IMR-90 (cell line): ENCODE measurements around the gene GAD2. TPM values are rescaled to one million over a fixed set of nuclear protein-coding genes. Genes with fewer than 3 reads are reported as not detected.

Source experiments
- ATAC-seq: fragments of 200-7000 bp; cut with Tn5 transposase; 2 replicates; pipeline ENCODE4 v1.9.1; 2020; ENCODE audit warnings: low read depth, mild to moderate bottlenecking, moderate library complexity
- BruUV-seq: library from RNA; stranded (reverse); fragments of 400-500 nt; replicated peaks from 2 replicates; lab custom pipeline; 2021; lab: Mats Ljungman, UMichigan
- CTCF ChIA-PET: fragments of 300-600 bp; formaldehyde crosslinking; extraction: SDS; loops from one replicate; lab custom pipeline; 2021; ENCODE audit warnings: antibody characterized with exemption; lab: Yijun Ruan, JAX
- POLR2A ChIA-PET: fragments of 300-600 bp; sonication (Branson Sonifier 250); formaldehyde crosslinking; loops from one replicate; lab custom pipeline; 2022; ENCODE audit warnings: antibody characterized with exemption; ENCODE audit not compliant: unreplicated experiment; lab: Charles Lee
- DNase-seq: peaks from one replicate; pipeline ENCODE4 v3.0.0; 2013
- H2AFZ ChIP-seq: replicated peaks from 2 replicates; pipeline ENCODE3; 2013; ENCODE audit warnings: low read length, mild to moderate bottlenecking; ENCODE audit not compliant: poor library complexity
- H2AK5ac ChIP-seq: 2 replicates; pipeline ENCODE4 v1.6.1; 2013; ENCODE audit warnings: low read depth, low read length, inconsistent platforms
- H2AK9ac ChIP-seq: replicated peaks from 2 replicates; pipeline ENCODE3; 2013; ENCODE audit warnings: mild to moderate bottlenecking, low read depth, low read length, moderate library complexity; ENCODE audit not compliant: poor library complexity
- H2BK120ac ChIP-seq: 2 replicates; pipeline ENCODE4 v1.6.1; 2013; ENCODE audit warnings: low read depth, low read length, inconsistent platforms
- H2BK15ac ChIP-seq: 3 replicates; pipeline ENCODE4 v1.6.1; 2013; ENCODE audit warnings: low read depth, low read length, inconsistent platforms
- H2BK20ac ChIP-seq: 2 replicates; pipeline ENCODE4 v1.6.1; 2013; ENCODE audit warnings: low read depth, mild to moderate bottlenecking, inconsistent platforms, low read length, moderate library complexity
- H2BK5ac ChIP-seq: 2 replicates; pipeline ENCODE4 v1.6.1; 2013; ENCODE audit warnings: mild to moderate bottlenecking, low read depth, low read length, inconsistent platforms; ENCODE audit not compliant: poor library complexity, severe bottlenecking
- H3K14ac ChIP-seq: replicated peaks from 2 replicates; pipeline ENCODE4 v1.6.1; 2013; ENCODE audit warnings: low read depth, low read length, inconsistent platforms
- H3K18ac ChIP-seq: 2 replicates; pipeline ENCODE4 v1.6.1; 2013; ENCODE audit warnings: low read depth, low read length, control low read depth
- H3K23ac ChIP-seq: 2 replicates; pipeline ENCODE4 v1.6.1; 2013; ENCODE audit warnings: low read depth, low read length, inconsistent platforms
- H3K27ac ChIP-seq: 2 replicates; pipeline ENCODE4 v1.5.1; 2013; ENCODE audit warnings: mild to moderate bottlenecking, control low read depth, low read length; ENCODE audit not compliant: insufficient read depth
- H3K27me3 ChIP-seq: 2 replicates; pipeline ENCODE4 v1.6.1; 2013; ENCODE audit warnings: low read length; ENCODE audit not compliant: control insufficient read depth, insufficient read depth
- H3K36me3 ChIP-seq: 2 replicates; pipeline ENCODE4 v1.6.1; 2013; ENCODE audit warnings: low read length, mixed read lengths; ENCODE audit not compliant: control insufficient read depth, insufficient read depth
- H3K4ac ChIP-seq: 2 replicates; pipeline ENCODE4 v1.6.1; 2013; ENCODE audit warnings: low read depth, low read length, inconsistent platforms
- H3K4me1 ChIP-seq: 2 replicates; pipeline ENCODE4 v1.6.1; 2013; ENCODE audit warnings: low read length, mixed read lengths; ENCODE audit not compliant: control insufficient read depth, insufficient read depth
- H3K4me2 ChIP-seq: 2 replicates; pipeline ENCODE4 v1.6.1; 2013; ENCODE audit warnings: low read depth, mild to moderate bottlenecking, control low read depth, low read length, moderate library complexity
- H3K4me3 ChIP-seq: 2 replicates; pipeline ENCODE4 v1.5.1; 2013; ENCODE audit warnings: low read depth, mild to moderate bottlenecking, control low read depth, low read length, moderate library complexity; ENCODE audit not compliant: insufficient read depth
- H3K56ac ChIP-seq: 2 replicates; pipeline ENCODE4 v1.6.1; 2013; ENCODE audit warnings: low read length, inconsistent platforms; ENCODE audit not compliant: insufficient read depth; ENCODE audit errors: extremely low read depth
- H3K79me1 ChIP-seq, 2 experiments: 2 replicates each; pipeline ENCODE4 v1.6.1; 2013; ENCODE audit warnings: low read length in 2 of 2, inconsistent platforms in 1 of 2, low read depth in 1 of 2
- H3K9ac ChIP-seq: 2 replicates; pipeline ENCODE4 v1.6.1; 2013; ENCODE audit warnings: low read depth, low read length, control low read depth
- H3K9me1 ChIP-seq: 2 replicates; pipeline ENCODE4 v1.6.1; 2013; ENCODE audit warnings: low read length, inconsistent platforms; ENCODE audit not compliant: insufficient read depth
- H3K9me3 ChIP-seq: 2 replicates; pipeline ENCODE4 v1.6.1; 2013; ENCODE audit warnings: low read length; ENCODE audit not compliant: control insufficient read depth, insufficient read depth
- H4K20me1 ChIP-seq: 2 replicates; pipeline ENCODE4 v1.6.1; 2013; ENCODE audit warnings: low read length, inconsistent platforms; ENCODE audit not compliant: insufficient read depth
- H4K5ac ChIP-seq: 2 replicates; pipeline ENCODE4 v1.6.1; 2013; ENCODE audit warnings: mild to moderate bottlenecking, low read depth, low read length, control low read depth
- H4K8ac ChIP-seq, 2 experiments: 2 replicates each; pipeline ENCODE4 v1.6.1; 2013; ENCODE audit warnings: low read depth in 2 of 2, low read length in 2 of 2, control low read depth in 1 of 2, inconsistent platforms in 1 of 2
- H4K91ac ChIP-seq: 2 replicates; pipeline ENCODE4 v1.6.1; 2013; ENCODE audit warnings: low read depth, low read length, inconsistent platforms; ENCODE audit not compliant: insufficient read depth
- CEBPB ChIP-seq: IDR thresholded peaks from 2 replicates; pipeline ENCODE4 v1.6.1; 2012; ENCODE audit warnings: low read depth, low read length, improper control_type of control experiment
- CHD1 ChIP-seq: IDR thresholded peaks from 2 replicates; pipeline ENCODE4 v1.6.1; 2012; ENCODE audit warnings: low read depth, low read length, improper control_type of control experiment
- MAFK ChIP-seq: IDR thresholded peaks from 2 replicates; pipeline ENCODE4 v1.6.1; 2012; ENCODE audit warnings: low read depth, low read length, improper control_type of control experiment
- RAD21 ChIP-seq: IDR thresholded peaks from 2 replicates; pipeline ENCODE4 v1.6.1; 2012; ENCODE audit warnings: low read length, improper control_type of control experiment
- RCOR1 ChIP-seq: IDR thresholded peaks from 2 replicates; pipeline ENCODE4 v1.6.1; 2012; ENCODE audit warnings: mild to moderate bottlenecking, low read length, improper control_type of control experiment; ENCODE audit not compliant: insufficient replicate concordance
- RFX5 ChIP-seq: IDR thresholded peaks from 2 replicates; pipeline ENCODE4 v1.8.0; 2012; ENCODE audit warnings: low read depth, mild to moderate bottlenecking, low read length, moderate library complexity
- WGBS, 2 experiments: methylation state at CpG; one replicate each; pipeline versions ENCODE4 v1.1.5 to v1.1.7; 2013; ENCODE audit warnings: missing lambda C conversion rate in 2 of 2; ENCODE audit not compliant: insufficient read length in 1 of 2; ENCODE audit errors: extremely low coverage in 2 of 2; 5-methylcytosine and 5-hydroxymethylcytosine counted together
- dilution Hi-C: fragments of 300-500 bp; cut with HindIII; formaldehyde crosslinking; loops from one replicate; pipeline ENCODE4 v1.14.3; 2018; ENCODE audit warnings: low sequenced_read_pairs; ENCODE audit not compliant: unreplicated experiment
- in situ Hi-C: fragments of 300-500 bp; cut with MboI; formaldehyde crosslinking; loops from 3 replicates; pipeline ENCODE4 v1.14.3; 2019; ENCODE audit warnings: low sequenced_read_pairs, inconsistent platforms, mixed read lengths
- intact Hi-C: fragments of 100-400 bp; cut with micrococcal nuclease; formaldehyde crosslinking; loops from 2 replicates; pipeline ENCODE4 v1.10.0; 2022
- polyA plus RNA-seq, 3 experiments: library from polyadenylated mRNA; depleted of rRNA; stranded (reverse); fragments of >200 nt; gene quantifications; 2 replicates each; pipeline ENCODE4 v1.2.3, GENCODE V29; 2012; ENCODE audit warnings: low replicate concordance in 1 of 3
- total RNA-seq: library from RNA; depleted of rRNA; stranded (reverse); fragments of >200 nt; gene quantifications from 2 replicates; pipeline ENCODE4 v1.2.3, GENCODE V29; 2012

The GAD2 gene
- total and polyA plus RNA-seq, 2 of the 4 experiments (the other 2 are of a cell fraction): not detected

DNA sequence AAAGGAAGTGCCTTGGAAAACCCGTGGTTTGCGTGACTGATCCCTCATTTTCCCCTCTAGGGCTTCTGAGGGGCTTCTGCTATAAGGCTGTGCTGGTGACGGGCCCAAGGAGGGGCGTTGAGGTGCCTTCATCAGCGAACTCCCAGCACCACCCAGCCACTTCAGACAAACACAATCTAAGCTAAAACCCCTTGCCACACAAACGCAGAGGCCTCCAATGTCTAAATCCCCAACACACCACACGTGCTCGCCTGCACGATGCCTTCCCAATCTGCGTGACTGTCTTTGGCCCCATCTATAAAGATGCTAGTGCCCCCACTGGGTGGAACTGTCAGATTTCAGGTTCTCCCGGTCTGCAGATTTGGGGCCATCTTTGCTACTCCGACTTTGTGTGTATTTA lies 4.1 kb upstream of the GAD2 start:
- no peaks in the 10 kb centered on the region for H4K20me1 ChIP-seq
- no TSS peak for BruUV-seq
- intact Hi-C loops: no loop called here
- ATAC-seq (no peak), DNase-seq (no peak)
- H3K4ac ChIP-seq: no peak overlapping the region
- no peak overlapping the region for H4K91ac ChIP-seq
- peaks cover 5% of the 10 kb centered on the region; the same call in 1 of the 2 replicates for H3K9me3 ChIP-seq
- H3K79me1 ChIP-seq: no peaks in the 10 kb centered on the region
- H2BK120ac ChIP-seq: no peak overlapping the region
- no peak overlapping the region for H3K18ac ChIP-seq
- no peak overlapping the region for H2AK5ac ChIP-seq
- no peak overlapping the region for H4K5ac ChIP-seq
- CTCF ChIA-PET: no interaction called here
- no peak overlapping the region for H2AFZ ChIP-seq
- H3K4me3 ChIP-seq: no peak overlapping the region
- H4K8ac ChIP-seq: no peak overlapping the region
- H2BK5ac ChIP-seq: no peak overlapping the region
- no peak overlapping the region for H3K4me2 ChIP-seq
- POLR2A ChIA-PET: no interaction called here
- H3K4me1 ChIP-seq: no peaks in the 10 kb centered on the region
- dilution Hi-C loops: no loop called here
- H2AK9ac ChIP-seq: no peak overlapping the region
- no peak overlapping the region for H2BK20ac ChIP-seq
- 0% methylated on average over 2 of the region's 12 CpGs; no CpG with 5 or more reads in 1 of the 2 experiments for WGBS, 2 experiments
- no peak overlapping the region for H3K14ac ChIP-seq
- no peak overlapping the region for H3K56ac ChIP-seq
- no peaks in the 10 kb centered on the region for H3K9me1 ChIP-seq
- no peak for TF ChIP-seq MAFK
- TF ChIP-seq CHD1: no peak
- TF ChIP-seq RAD21: no peak
- TF ChIP-seq CEBPB: no peak
- no peak for TF ChIP-seq RCOR1
- TF ChIP-seq RFX5: no peak
- H3K27me3 ChIP-seq: no peaks in the 10 kb centered on the region; the same call in 1 of the 2 replicates
- in situ Hi-C loops: no loop called here
- no peak overlapping the region for H3K9ac ChIP-seq
- H3K23ac ChIP-seq: no peak overlapping the region
- H3K36me3 ChIP-seq: no peaks in the 10 kb centered on the region
- H2BK15ac ChIP-seq: no peak overlapping the region
- H3K27ac ChIP-seq: no peak overlapping the region
